HG03060 (cell line): ENCODE results near the gene SCO1.

Experiments
- ATAC-seq: cut with Tn5 transposase; IDR thresholded peaks from one replicate; pipeline ENCODE4 v1.9.1; 2021; ENCODE audit warnings: low read depth, moderate number of reproducible peaks; ENCODE audit not compliant: unreplicated experiment

Gene SCO1

DNA sequence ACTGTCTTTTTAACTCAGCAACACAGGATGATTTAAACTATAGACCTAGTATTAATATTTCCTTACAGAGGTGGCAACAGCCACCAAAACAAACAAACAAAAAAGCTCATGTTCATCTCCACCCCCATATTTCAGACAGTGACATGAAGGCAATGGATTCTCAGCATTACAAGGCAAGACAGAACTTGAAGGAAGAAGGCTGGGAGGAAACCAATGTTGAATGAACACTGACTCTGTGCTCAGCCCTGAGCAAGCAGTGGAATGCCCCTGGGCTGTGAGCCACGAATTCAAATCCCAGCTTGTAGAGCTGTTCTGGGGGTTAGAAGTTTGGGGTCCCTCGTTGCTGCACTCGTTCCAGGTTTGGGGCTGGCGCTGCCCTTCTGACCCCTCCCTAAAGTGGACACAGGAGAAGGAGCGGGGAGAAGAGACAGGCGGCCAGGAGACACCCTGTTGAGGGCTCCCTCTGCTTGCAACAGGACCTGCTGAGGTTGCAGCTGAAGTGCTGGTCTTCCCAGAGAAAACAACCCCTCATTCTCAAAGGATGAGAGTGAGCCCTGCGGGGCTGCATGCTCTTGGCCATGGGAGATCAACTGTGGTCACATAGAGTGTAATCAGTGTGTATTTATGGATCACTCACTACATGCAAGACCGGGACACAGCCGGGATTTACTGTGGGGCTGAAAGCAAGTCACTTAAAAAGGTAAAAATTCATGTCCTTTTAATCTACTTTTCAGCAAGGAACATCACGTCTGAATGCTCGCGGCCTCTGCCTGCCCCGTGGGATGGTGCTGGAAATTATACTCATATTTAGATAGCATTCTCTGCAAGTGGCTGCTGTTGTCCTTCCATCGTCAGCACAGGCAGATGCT lies 74.5 kb downstream of the SCO1 start:
- ATAC-seq: no peak
